Epithelial cell of esophagus (primary cell): ENCODE results near the gene KCND3.

ENCODE experiments used
- DNase-seq: peaks from one replicate; pipeline ENCODE4 v3.0.0; 2010; ENCODE audit warnings: low read depth
- H3K4me3 ChIP-seq: 2 replicates; pipeline ENCODE4 v1.5.1; 2011; ENCODE audit warnings: mild to moderate bottlenecking, low read length, control low read depth
- TF ChIP-seq, protein P1 (sequence below): IDR thresholded peaks from 2 replicates; pipeline ENCODE4 v1.5.1; 2011; ENCODE audit warnings: low read depth, mild to moderate bottlenecking, low read length, control low read depth, inconsistent platforms; ENCODE audit not compliant: insufficient read depth; ENCODE audit errors: missing control alignments

The KCND3 gene

DNA sequence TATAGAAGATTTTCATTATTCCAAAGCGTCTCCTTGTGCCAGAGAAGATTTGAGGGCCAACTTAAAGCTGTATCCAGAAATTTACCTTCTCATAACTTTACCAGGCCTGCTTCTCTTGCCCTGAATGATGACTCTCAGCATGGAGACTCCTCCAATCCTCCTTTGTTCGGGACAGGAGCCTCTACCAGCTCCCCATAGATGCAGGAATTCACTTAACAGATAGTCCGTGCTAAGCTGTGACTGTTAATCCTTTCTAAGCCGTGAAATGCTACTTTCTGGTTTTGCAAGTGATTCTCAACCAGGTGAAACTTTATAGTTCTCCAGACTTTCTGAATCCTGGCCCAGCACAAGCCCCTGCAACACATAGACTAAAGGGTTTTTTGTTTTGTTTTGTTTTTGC, 31.8 kb upstream of the KCND3 start:
- TF ChIP-seq, protein P1, sequence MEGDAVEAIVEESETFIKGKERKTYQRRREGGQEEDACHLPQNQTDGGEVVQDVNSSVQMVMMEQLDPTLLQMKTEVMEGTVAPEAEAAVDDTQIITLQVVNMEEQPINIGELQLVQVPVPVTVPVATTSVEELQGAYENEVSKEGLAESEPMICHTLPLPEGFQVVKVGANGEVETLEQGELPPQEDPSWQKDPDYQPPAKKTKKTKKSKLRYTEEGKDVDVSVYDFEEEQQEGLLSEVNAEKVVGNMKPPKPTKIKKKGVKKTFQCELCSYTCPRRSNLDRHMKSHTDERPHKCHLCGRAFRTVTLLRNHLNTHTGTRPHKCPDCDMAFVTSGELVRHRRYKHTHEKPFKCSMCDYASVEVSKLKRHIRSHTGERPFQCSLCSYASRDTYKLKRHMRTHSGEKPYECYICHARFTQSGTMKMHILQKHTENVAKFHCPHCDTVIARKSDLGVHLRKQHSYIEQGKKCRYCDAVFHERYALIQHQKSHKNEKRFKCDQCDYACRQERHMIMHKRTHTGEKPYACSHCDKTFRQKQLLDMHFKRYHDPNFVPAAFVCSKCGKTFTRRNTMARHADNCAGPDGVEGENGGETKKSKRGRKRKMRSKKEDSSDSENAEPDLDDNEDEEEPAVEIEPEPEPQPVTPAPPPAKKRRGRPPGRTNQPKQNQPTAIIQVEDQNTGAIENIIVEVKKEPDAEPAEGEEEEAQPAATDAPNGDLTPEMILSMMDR, result no peak
- DNase-seq, result no peak
- H3K4me3 ChIP-seq, result no peak overlapping the region

DNA sequence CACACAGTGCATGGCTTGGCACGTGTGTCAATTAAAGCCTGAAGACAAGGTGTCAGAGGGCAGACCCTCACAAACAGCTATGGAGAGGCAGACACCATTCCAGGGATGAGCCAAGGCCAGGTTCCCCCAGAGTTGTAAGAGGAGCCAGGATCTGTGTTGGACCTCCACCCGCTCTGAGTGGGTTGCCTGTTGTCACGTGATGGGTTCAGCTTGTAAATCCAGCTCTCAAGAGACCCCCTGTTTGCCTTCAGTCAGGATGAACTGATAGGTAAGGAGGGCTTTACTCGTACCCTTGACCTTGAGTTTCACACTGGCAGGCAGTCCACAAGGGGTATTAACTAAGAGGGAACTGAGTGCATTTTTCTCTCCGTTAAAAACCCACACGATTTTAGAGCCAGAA, 27.7 kb upstream of the KCND3 start:
- TF ChIP-seq, protein P1, result no peak
- no peak overlapping the region for H3K4me3 ChIP-seq
- DNase-seq, result no peak

DNA sequence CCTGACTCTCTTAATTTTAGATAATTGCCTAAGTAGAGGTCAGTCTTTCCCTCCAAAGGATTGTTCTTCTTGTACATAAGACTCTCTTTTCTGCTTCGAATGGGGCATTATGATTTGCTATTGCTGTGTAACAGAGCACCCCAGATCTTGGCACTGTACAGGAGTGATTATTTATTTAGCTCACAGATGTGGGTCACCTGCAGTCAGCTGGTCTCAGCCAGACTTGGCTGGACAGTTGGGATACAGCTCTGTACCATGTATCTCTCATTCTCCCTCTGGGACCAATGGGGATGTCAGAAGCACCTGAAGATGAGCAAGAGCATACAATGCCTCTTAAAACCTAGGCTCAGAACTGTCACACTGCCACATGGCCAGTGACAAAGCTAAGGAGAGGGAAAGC, 23.4 kb upstream of the KCND3 start:
- DNase-seq, result no peak
- H3K4me3 ChIP-seq, result no peak overlapping the region
- TF ChIP-seq, protein P1, result no peak

DNA sequence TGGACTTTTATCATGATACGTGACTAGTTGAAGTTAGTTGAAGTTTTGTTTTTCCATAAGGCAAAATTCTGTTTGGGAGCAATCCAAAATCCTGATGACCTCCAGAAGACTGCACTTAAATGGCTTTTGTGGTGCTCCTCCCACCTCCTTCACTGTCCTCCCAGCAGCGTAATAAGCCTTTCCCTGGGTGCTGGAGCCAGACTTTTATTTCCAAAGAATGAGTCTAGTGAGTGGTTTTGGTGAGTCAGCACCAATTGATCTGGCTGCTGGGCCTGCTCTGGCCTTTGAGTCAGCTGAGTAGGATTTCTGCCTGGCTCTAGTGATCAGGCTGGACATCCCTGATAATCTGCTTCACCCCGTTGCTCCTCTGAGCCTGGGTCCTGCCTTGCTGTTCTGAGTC, 21.7 kb upstream of the KCND3 start:
- no peak overlapping the region for H3K4me3 ChIP-seq
- peak; percentile 65 for DNase-seq
- TF ChIP-seq, protein P1, result no peak

DNA sequence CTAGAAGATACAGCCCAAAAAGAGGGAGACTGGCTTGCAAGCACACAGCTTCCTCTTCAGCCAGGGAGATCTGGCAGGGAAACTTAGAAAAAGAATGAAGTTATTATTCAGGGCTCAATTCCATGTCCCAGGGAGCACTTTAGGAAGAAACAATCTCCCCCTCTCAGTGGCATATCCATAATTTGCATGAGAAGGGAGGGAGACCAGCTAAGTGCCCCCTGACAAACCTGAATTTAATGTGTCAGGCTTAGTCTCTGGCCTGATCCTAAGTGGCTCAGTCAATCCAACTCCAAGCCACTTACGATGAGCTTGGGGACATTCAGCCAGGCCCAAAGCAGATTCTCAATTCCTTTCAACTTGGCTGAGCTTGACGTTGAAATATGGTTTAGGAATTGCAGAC, 17.7 kb upstream of the KCND3 start:
- no peak overlapping the region for H3K4me3 ChIP-seq
- DNase-seq, result no peak
- TF ChIP-seq, protein P1, result no peak

DNA sequence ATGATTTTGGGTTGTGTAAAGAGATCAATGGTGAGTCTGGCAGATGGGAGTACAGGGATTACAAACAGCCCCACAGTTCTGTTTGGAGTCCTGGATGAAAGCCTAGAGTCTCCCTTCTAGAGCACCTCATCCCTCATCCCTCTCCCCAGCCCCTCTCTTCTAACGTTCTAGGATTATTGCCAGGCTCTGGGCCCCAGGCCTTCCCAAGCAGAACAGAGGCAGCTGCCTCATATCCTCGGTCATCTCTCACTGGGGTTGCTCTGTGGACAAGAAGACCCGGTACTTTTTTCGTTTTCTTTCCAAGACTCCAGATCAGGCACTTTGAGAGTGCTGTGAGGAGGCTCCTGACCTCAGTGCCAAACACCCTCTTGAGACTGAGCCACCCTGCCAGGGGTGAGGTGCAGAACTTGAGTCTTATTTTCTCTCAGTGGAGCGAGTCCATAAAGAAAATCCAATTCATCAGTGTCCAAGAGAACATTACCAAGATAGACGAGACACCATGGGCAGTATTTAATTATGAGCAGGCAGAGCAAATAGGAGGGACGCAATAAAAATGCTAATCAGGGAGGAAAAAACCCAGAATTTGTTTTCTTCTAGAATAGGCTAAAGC, 17.1 kb upstream of the KCND3 start:
- TF ChIP-seq, protein P1, result no peak
- DNase-seq, result no peak
- no peak overlapping the region for H3K4me3 ChIP-seq

DNA sequence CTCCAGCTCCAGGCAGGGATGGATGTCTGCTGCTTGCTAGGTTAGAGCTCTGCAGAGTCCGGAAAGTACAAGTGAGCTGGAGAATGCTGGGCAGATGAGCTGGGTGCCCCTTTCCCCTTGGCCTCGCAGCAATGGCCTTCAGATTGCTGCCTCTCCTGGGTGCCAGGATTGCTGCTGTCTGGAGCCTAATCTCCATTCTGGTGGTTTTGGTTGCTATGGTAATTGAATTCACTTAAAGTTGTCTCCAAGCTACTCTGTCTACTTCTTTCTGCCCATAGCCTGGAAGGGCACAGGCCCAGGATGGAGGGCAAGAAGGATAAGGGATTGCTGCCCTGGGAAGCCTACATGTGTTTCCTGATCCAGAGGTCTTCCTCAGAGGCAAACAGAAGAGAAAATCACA, 14.6 kb upstream of the KCND3 start:
- TF ChIP-seq, protein P1, result no peak
- H3K4me3 ChIP-seq, result no peak overlapping the region
- DNase-seq, result no peak
